BJ (cell line): ENCODE data around the gene IRX4. TPM values are rescaled to one million over a fixed set of nuclear protein-coding genes. Genes with fewer than 3 reads are reported as not detected.

Experiments used
- CTCF ChIA-PET: fragments of 350-600 bp; formaldehyde crosslinking; extraction: SDS; loops from one replicate; lab custom pipeline; 2021; ENCODE audit warnings: antibody characterized with exemption, inconsistent platforms; lab: Yijun Ruan, JAX
- POLR2A ChIA-PET: fragments of 300-600 bp; sonication (Branson Sonifier 250); formaldehyde crosslinking; extraction: SDS; loops from one replicate; lab custom pipeline; 2021; ENCODE audit warnings: antibody characterized with exemption; lab: Charles Lee
- DNase-seq: peaks from one replicate; pipeline ENCODE4 v3.0.0-alpha.2; 2011; ENCODE audit warnings: low read depth
- H3K27me3 ChIP-seq: 2 replicates; pipeline ENCODE4 v1.6.0; 2011; ENCODE audit warnings: low read length; ENCODE audit not compliant: control insufficient read depth, insufficient read depth
- H3K36me3 ChIP-seq: 2 replicates; pipeline ENCODE4 v1.5.1; 2011; ENCODE audit warnings: low read length; ENCODE audit not compliant: control insufficient read depth, insufficient read depth
- H3K4me3 ChIP-seq: 2 replicates; pipeline ENCODE4 v1.5.1; 2011; ENCODE audit warnings: low read depth, mild to moderate bottlenecking, control low read depth, low read length
- CTCF ChIP-seq: IDR thresholded peaks from 2 replicates; pipeline ENCODE4 v1.5.1; 2011; ENCODE audit warnings: low read depth, mild to moderate bottlenecking, control low read depth, inconsistent platforms, low read length, moderate library complexity; ENCODE audit not compliant: insufficient read depth
- polyA plus RNA-seq: library from polyadenylated mRNA; depleted of rRNA; stranded (reverse); fragments of >200 nt; gene quantifications from 2 replicates; pipeline ENCODE4 v1.2.3, GENCODE V29; 2011

The IRX4 gene
- polyA plus RNA-seq, 1 experiment, result not detected

- CTCF ChIA-PET, result no interaction called here
- Histone ChIP-seq H3K36me3 (no peaks in the 10 kb centered on the region), H3K27me3 (peaks cover 13% of the 10 kb centered on the region), H3K4me3 (no peak overlapping the region)
- no peak for TF ChIP-seq CTCF
- POLR2A ChIA-PET, result no interaction called here
- DNase-seq, result no peak
Observed at GRCh38 chr5:1850324-1851154, 32.2 kb downstream of the IRX4 start.

GRCh38 chr5:1847611-1848010 lies 35.1 kb downstream of the IRX4 start:
- ChIA-PET CTCF (no interaction called here), POLR2A (no interaction called here)
- Histone ChIP-seq H3K27me3 (peaks cover 10% of the 10 kb centered on the region), H3K36me3 (no peaks in the 10 kb centered on the region), H3K4me3 (no peak overlapping the region)
- DNase-seq, result no peak
- no peak for TF ChIP-seq CTCF

- POLR2A ChIA-PET, result no interaction called here
- no peaks in the 10 kb centered on the region for H3K36me3 ChIP-seq
- CTCF ChIA-PET, result no interaction called here
- DNase-seq, result no peak
- TF ChIP-seq CTCF, result no peak
- peaks cover 8% of the 10 kb centered on the region for H3K27me3 ChIP-seq
- H3K4me3 ChIP-seq, result no peak overlapping the region
Observed at GRCh38 chr5:1847056-1847455, 35.7 kb downstream of the IRX4 start.

GRCh38 chr5:1846583-1846982 lies 36.1 kb downstream of the IRX4 start:
- no peak for DNase-seq
- H3K4me3 ChIP-seq, result no peak overlapping the region
- H3K36me3 ChIP-seq, result no peaks in the 10 kb centered on the region
- H3K27me3 ChIP-seq, result peaks cover 8% of the 10 kb centered on the region
- TF ChIP-seq CTCF, result no peak
- ChIA-PET POLR2A (no interaction called here), CTCF (no interaction called here)

- CTCF ChIA-PET, result no interaction called here
- peaks cover 3% of the 10 kb centered on the region for H3K27me3 ChIP-seq
- H3K36me3 ChIP-seq, result no peaks in the 10 kb centered on the region
- no peak for DNase-seq
- no peak overlapping the region for H3K4me3 ChIP-seq
- TF ChIP-seq CTCF, result no peak
- POLR2A ChIA-PET, result no interaction called here
Observed at GRCh38 chr5:1845696-1846095, 37.0 kb downstream of the IRX4 start.
